HFFc6 (cell line): ENCODE measurements around the gene THSD4. TPM values are rescaled to one million over a fixed set of nuclear protein-coding genes. Genes with fewer than 3 reads are reported as not detected.

Experiments used
- DNase-seq: peaks from one replicate; pipeline ENCODE4 v3.0.0-alpha.2; 2018
- H3K27ac Mint-ChIP-seq: 2 replicates; pipeline ENCODE4 v1.8.0; 2020; ENCODE audit warnings: mild to moderate bottlenecking, mixed read lengths
- H3K27me3 Mint-ChIP-seq: 2 replicates; pipeline ENCODE4 v1.8.0; 2021; ENCODE audit warnings: mild to moderate bottlenecking, moderate library complexity, mixed read lengths; ENCODE audit not compliant: insufficient read depth
- H3K36me3 Mint-ChIP-seq: 2 replicates; pipeline ENCODE4 v1.8.0; 2021; ENCODE audit warnings: low read depth, mixed read lengths
- H3K4me1 Mint-ChIP-seq: 2 replicates; pipeline ENCODE4 v1.8.0; 2020; ENCODE audit warnings: low read depth, mixed read lengths
- H3K4me3 Mint-ChIP-seq: 2 replicates; pipeline ENCODE4 v1.8.0; 2020; ENCODE audit warnings: mild to moderate bottlenecking, moderate library complexity, mixed read lengths
- H3K9me3 Mint-ChIP-seq: 2 replicates; pipeline ENCODE4 v1.8.0; 2020; ENCODE audit warnings: mild to moderate bottlenecking, mixed read lengths
- CTCF ChIP-seq: fragments of 200-600 bp; sonication (generic); IDR thresholded peaks from 2 replicates; pipeline ENCODE4 v1.5.0; 2021; ENCODE audit warnings: antibody characterized with exemption, mild to moderate bottlenecking
- total RNA-seq, 6 experiments: library from RNA; stranded (reverse); fragmentation: NEBNext Ultra II Directional; extraction: Animal tissue kit (Norgen Biotek cat#: 25700); gene quantifications; 2 replicates in 1 of 6; 3 replicates in 5 of 6; pipeline ENCODE4 v1.2.3, GENCODE V29; 2021

THSD4 gene
- total RNA-seq, 6 experiments from 2014 or later: 32.7 to 39.1 (median 36.4) TPM

- peaks cover 5% of the 10 kb centered on the region for H3K9me3 Mint-ChIP-seq
- H3K4me3 Mint-ChIP-seq: peak overlapping the region; percentile 81
- peak; percentile 89 for DNase-seq
- no peaks in the 10 kb centered on the region; the same call in 1 of the 2 replicates for H3K27me3 Mint-ChIP-seq
- peaks cover 32% of the 10 kb centered on the region for H3K36me3 Mint-ChIP-seq
- peak overlapping the region; percentile 98 for H3K27ac Mint-ChIP-seq
- no peak for TF ChIP-seq CTCF
- H3K4me1 Mint-ChIP-seq: peaks cover 94% of the 10 kb centered on the region
Measured at GRCh38 chr15:71294251-71294910, 179.1 kb downstream of the THSD4 start.

- H3K36me3 Mint-ChIP-seq: peaks cover 32% of the 10 kb centered on the region
- H3K27ac Mint-ChIP-seq: peak overlapping the region; percentile 98
- H3K4me1 Mint-ChIP-seq: peaks cover 89% of the 10 kb centered on the region
Measured at GRCh38 chr15:71294911-71295602, 179.8 kb downstream of the THSD4 start.

GRCh38 chr15:71295603-71296314 is 180.5 kb downstream of the THSD4 start:
- Mint-ChIP-seq H3K27ac (peak overlapping the region; percentile 98), H3K4me3 (peak overlapping the region; percentile 27; the same call in 1 of the 2 replicates), H3K9me3 (peaks cover 5% of the 10 kb centered on the region), H3K27me3 (no peaks in the 10 kb centered on the region; the same call in 1 of the 2 replicates), H3K4me1 (peaks cover 89% of the 10 kb centered on the region), H3K36me3 (peaks cover 32% of the 10 kb centered on the region)
- TF ChIP-seq CTCF: no peak
- peak; percentile 76 for DNase-seq

More at GRCh38 chr15:71294911-71295602, 179.8 kb downstream of the THSD4 start:
- DNase-seq: peak; percentile 100
- H3K27me3 Mint-ChIP-seq: no peaks in the 10 kb centered on the region; the same call in 1 of the 2 replicates
- TF ChIP-seq CTCF: no peak
- peaks cover 5% of the 10 kb centered on the region for H3K9me3 Mint-ChIP-seq
- peak overlapping the region; percentile 81 for H3K4me3 Mint-ChIP-seq

GRCh38 chr15:71296315-71296679 is 181.0 kb downstream of the THSD4 start:
- H3K9me3 Mint-ChIP-seq: peaks cover 5% of the 10 kb centered on the region
- no peaks in the 10 kb centered on the region; the same call in 1 of the 2 replicates for H3K27me3 Mint-ChIP-seq
- H3K4me3 Mint-ChIP-seq: peak overlapping the region; percentile 62
- peaks cover 89% of the 10 kb centered on the region for H3K4me1 Mint-ChIP-seq
- peaks cover 27% of the 10 kb centered on the region for H3K36me3 Mint-ChIP-seq
- TF ChIP-seq CTCF: no peak
- H3K27ac Mint-ChIP-seq: peak overlapping the region; percentile 98
- DNase-seq: no peak

- Mint-ChIP-seq H3K27me3 (peaks cover 3% of the 10 kb centered on the region), H3K4me1 (peaks cover 71% of the 10 kb centered on the region), H3K27ac (peak overlapping the region; percentile 86), H3K9me3 (no peaks in the 10 kb centered on the region), H3K4me3 (no peak overlapping the region), H3K36me3 (peaks cover 15% of the 10 kb centered on the region; the same call in 1 of the 2 replicates)
- no peak for DNase-seq
- no peak for TF ChIP-seq CTCF
Measured at GRCh38 chr15:71301958-71302621, 186.8 kb downstream of the THSD4 start.
